GM12864 (cell line): ENCODE measurements around the gene RPS19.

Source experiments
- DNase-seq: peaks from one replicate; pipeline ENCODE4 v3.0.0-alpha.2; 2011; ENCODE audit warnings: low read depth
- H3K4me3 ChIP-seq: 2 replicates; pipeline ENCODE4 v1.5.1; 2011; ENCODE audit warnings: mild to moderate bottlenecking, low read depth, low read length, control low read depth
- CTCF ChIP-seq: IDR thresholded peaks from 2 replicates; pipeline ENCODE4 v1.5.1; 2011; ENCODE audit warnings: low read depth, mild to moderate bottlenecking, moderate library complexity, low read length, control low read depth, inconsistent platforms; ENCODE audit errors: missing control alignments

The RPS19 gene

GRCh38 chr19:41915776-41916414, 55.8 kb downstream of the RPS19 start:
- no peak for DNase-seq
- no peak for TF ChIP-seq CTCF
- no peak overlapping the region for H3K4me3 ChIP-seq

- H3K4me3 ChIP-seq = no peak overlapping the region
- TF ChIP-seq CTCF = no peak
These were observed 57.6 kb downstream of the RPS19 start for GRCh38 chr19:41917676-41918075.

GRCh38 chr19:41918095-41918494, 58.0 kb downstream of the RPS19 start:
- no peak for TF ChIP-seq CTCF
- no peak for DNase-seq
- H3K4me3 ChIP-seq = no peak overlapping the region

More at GRCh38 chr19:41917676-41918075, 57.6 kb downstream of the RPS19 start:
- no peak for DNase-seq

GRCh38 chr19:41918653-41919244, 58.7 kb downstream of the RPS19 start:
- no peak for DNase-seq
- TF ChIP-seq CTCF = no peak
- no peak overlapping the region for H3K4me3 ChIP-seq

GRCh38 chr19:41919948-41920712, 60.1 kb downstream of the RPS19 start:
- DNase-seq = no peak
- H3K4me3 ChIP-seq = no peak overlapping the region
- no peak for TF ChIP-seq CTCF

GRCh38 chr19:41920882-41921576, 61.0 kb downstream of the RPS19 start:
- no peak overlapping the region for H3K4me3 ChIP-seq
- DNase-seq = no peak
- no peak for TF ChIP-seq CTCF
